ENCODE results near the gene SMIM44.
A peak's percentile ranks its signal among the peaks of the same experiment; 100 is the strongest.

Gene SMIM44

GRCh38 chr19:3434630-3435553, 48.3 kb downstream of the SMIM44 start:
- DNase-seq (ENCODE audit: low read depth in 2 of 2): peak; percentile 94

- DNase-seq (ENCODE audit: low read depth in 2 of 2): no peak
Observed at GRCh38 chr19:3433805-3434540, 49.3 kb downstream of the SMIM44 start.

- no peak for DNase-seq (ENCODE audit: low read depth in 2 of 2)
Observed at GRCh38 chr19:3433313-3433712, 49.9 kb downstream of the SMIM44 start.

All from stimulated activated CD4-positive, alpha-beta T cell treated with anti-CD3 and anti-CD28 coated beads, Interleukin-12 subunit alpha, Interleukin-12 subunit beta, amount 100 ng/mL, for 24 hours (primary cell).